ENCODE data around the gene PTPN7. TPM values are rescaled to one million over a fixed set of nuclear protein-coding genes. Genes with fewer than 3 reads are reported as not detected.
"Not testable (repeated sequence)": the region's sequence is repeated elsewhere in the genome, so short reads cannot be mapped to it uniquely, and the experiment has no call there.

PTPN7 gene
- total RNA-seq, 4 donors from 2014 or later = 1.3 to 4.3 (median 2.1) TPM

DNA sequence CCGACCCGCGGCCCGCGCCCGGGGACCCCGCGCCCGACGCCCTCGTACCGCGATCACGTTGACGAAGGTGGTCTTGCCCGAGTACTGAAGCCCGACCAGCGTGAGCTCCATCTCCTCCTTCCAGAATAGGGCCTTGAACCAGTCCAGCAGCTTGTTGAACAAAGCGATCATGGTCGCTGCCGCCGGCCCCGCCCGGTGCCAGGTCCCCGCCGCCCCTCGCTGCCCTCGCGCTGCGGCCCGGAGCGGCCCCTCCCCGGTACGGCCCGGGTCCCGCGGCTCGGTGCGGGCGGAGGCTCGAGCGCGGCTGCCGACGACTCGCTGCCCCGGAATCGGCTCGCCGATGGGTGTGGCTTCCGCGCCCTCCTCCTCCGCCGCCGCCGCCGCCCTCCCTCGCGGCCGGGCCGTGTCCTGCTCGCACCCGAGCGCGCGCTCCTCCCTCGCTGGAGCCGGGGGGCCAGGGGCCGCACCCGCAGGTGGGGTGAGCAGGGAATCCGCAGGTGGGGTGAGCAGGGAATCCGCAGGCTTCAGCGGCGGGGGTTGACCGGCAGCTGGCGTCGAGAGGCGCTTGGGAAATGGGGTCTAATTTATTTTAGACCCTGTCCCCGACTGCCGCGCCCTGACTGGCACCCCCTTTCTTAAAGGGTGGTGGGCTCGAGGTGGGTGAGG is 15.9 kb downstream of the PTPN7 start, which contains the start of gene ARL8A:
ARL8A (minus strand) TSS at position 336 of the 666 bp plus-strand sequence; CDS start at position 171, 165 bp downstream.
- no peaks in the 10 kb centered on the region for H3K27me3 ChIP-seq
- DNase-seq = peak; percentile 71 to 72
- H3K4me3 ChIP-seq (replicated peaks in 1 of 3) = peak within 1 kb of the TSS; percentile 81 to 94 (median 92)
- WGBS, 2 donors = 0% methylated on average over 4 to 7 of the region's 82 CpGs
- H3K9me3 ChIP-seq = no peaks in the 10 kb centered on the region
- peaks cover 10 to 20% of the 10 kb centered on the region in 2 donors for H3K4me1 ChIP-seq
- intact Hi-C loops (cut with DNase I) = no loop called here
- peak within 1 kb of the TSS; percentile 82 to 93 (median 85) for H3K27ac ChIP-seq
- H3K36me3 ChIP-seq = no peaks in the 10 kb centered on the region
- TF ChIP-seq, protein P1, sequence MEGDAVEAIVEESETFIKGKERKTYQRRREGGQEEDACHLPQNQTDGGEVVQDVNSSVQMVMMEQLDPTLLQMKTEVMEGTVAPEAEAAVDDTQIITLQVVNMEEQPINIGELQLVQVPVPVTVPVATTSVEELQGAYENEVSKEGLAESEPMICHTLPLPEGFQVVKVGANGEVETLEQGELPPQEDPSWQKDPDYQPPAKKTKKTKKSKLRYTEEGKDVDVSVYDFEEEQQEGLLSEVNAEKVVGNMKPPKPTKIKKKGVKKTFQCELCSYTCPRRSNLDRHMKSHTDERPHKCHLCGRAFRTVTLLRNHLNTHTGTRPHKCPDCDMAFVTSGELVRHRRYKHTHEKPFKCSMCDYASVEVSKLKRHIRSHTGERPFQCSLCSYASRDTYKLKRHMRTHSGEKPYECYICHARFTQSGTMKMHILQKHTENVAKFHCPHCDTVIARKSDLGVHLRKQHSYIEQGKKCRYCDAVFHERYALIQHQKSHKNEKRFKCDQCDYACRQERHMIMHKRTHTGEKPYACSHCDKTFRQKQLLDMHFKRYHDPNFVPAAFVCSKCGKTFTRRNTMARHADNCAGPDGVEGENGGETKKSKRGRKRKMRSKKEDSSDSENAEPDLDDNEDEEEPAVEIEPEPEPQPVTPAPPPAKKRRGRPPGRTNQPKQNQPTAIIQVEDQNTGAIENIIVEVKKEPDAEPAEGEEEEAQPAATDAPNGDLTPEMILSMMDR (IDR thresholded peaks at IDR 0.05) = no peak
- TF ChIP-seq POLR2A (IDR thresholded peaks at IDR 0.05) = peak; percentile 61 to 88

DNA sequence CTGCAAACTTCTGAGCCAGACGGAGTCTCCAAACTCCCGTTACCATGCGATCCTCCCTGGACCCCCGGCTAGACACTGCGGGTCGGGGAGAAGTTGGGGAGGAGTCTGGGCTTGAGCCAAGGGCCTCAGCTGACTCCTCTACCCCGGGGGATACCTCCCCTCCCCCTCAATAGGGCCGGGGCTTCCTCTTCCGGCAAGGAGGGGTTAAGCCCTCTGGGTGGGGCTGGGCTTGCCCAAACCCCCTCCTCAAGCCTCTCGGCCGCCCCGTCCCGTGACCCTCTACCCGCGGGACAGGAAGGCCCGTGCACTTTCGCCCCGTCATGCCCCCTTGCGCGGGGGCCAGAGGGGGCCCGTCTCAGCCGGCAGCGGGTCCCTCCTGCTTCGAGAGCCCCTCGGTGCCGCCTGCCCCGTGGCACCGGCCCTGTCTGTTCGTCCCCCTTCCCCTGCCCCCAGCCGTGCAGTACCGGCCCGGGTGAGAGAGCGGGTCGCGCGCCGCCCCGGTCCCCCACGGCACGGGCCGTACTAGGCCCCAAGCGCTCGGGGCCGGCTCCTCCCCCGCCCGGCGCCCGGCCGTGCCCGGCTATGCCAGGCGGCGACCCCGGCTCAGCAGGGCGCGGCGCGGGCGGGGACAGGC is 16.5 kb downstream of the PTPN7 start:
- H3K4me1 ChIP-seq = peaks cover 10 to 20% of the 10 kb centered on the region in 2 donors
- intact Hi-C loops (cut with DNase I) = no loop called here
- H3K4me3 ChIP-seq (replicated peaks in 1 of 3) = peak overlapping the region; percentile 81 to 94 (median 92)
- no peaks in the 10 kb centered on the region for H3K36me3 ChIP-seq
- H3K27me3 ChIP-seq = no peaks in the 10 kb centered on the region
- DNase-seq = peak; percentile 32 to 40
- 1 to 5% methylated on average over 10 to 25 of the region's 58 CpGs for WGBS, 2 donors
- no peak for TF ChIP-seq POLR2A (IDR thresholded peaks at IDR 0.05)
- TF ChIP-seq, protein P1 (IDR thresholded peaks at IDR 0.05) = no peak
- H3K9me3 ChIP-seq = no peaks in the 10 kb centered on the region
- H3K27ac ChIP-seq = peak overlapping the region; percentile 82 to 93 (median 85)

DNA sequence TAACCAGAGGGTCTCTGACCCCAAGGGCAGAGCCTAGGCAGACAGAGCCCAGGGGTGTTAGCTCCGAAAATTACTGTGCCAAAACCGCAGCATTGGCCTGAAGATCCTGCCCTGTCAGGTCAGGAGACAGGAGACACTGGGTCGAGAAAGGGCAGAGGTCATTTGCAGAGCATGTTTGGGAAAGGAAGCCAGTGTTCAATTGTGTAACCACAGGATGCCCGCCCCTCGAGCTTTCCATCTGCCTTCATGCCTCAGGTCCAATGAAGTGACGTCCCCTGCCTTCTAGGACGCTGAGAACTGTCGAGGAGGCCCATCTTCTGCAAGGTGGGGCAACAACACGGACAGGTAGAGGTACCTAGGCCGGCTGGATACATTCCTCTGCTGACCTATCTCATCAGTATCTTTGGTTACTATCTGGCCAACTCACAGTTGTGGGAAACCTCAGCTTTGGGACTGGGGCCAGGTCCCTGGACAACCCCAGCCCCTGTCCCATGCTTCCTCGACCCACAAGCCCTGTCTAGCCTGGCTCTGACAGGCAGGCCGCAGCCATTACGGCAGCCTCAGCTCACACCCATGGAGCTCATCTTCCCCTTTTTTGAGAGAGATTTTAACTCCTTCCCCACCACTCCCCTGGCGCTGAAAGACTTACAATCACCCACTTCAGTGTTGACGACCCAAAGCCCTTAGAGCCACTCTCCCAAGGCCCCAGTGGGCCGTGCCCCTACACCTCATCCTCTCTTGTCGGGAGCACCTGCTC is 17.2 kb downstream of the PTPN7 start:
- peak; percentile 35 to 39 for DNase-seq
- no peaks in the 10 kb centered on the region for H3K27me3 ChIP-seq
- WGBS, 2 donors = 1 to 18% methylated on average over 9 to 17 of the region's 17 CpGs
- TF ChIP-seq, protein P1 (IDR thresholded peaks at IDR 0.05) = no peak
- TF ChIP-seq POLR2A (IDR thresholded peaks at IDR 0.05) = no peak
- peak overlapping the region; percentile 82 to 93 (median 85) for H3K27ac ChIP-seq
- intact Hi-C loops (cut with DNase I) = no loop called here
- H3K4me1 ChIP-seq = peaks cover 10 to 20% of the 10 kb centered on the region in 2 donors
- H3K36me3 ChIP-seq = no peaks in the 10 kb centered on the region
- no peaks in the 10 kb centered on the region for H3K9me3 ChIP-seq
- H3K4me3 ChIP-seq (replicated peaks in 1 of 3) = peak overlapping the region; percentile 81 to 94 (median 92)

DNA sequence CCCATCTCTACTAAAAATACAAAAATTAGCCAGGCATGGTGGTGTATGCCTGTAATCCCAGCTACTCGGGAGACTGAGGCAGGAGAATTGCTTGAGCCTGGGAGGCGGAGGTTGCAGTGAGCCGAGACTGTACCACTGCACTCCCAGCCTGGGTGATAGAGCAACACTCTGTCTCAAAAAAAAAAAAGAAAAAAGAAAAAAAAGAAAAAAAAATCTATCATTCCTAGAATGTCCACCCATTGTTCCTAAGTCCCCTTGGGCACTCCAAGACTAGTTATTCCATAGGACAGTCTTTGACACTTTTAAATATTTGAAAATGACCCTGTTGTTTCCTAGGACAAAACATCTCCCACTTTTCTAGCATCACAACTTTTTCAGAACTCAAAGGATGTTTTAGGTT is 18.9 kb downstream of the PTPN7 start:
- H3K9me3 ChIP-seq; H3K27me3 ChIP-seq; intact Hi-C loops (cut with DNase I); H3K36me3 ChIP-seq; DNase-seq; H3K27ac ChIP-seq; H3K4me3 ChIP-seq (replicated peaks in 1 of 3): not testable (repeated sequence)
- 90 to 92% methylated on average over 3 of the region's 3 CpGs for WGBS, 2 donors
- peaks cover 16 to 24% of the 10 kb centered on the region in 2 donors for H3K4me1 ChIP-seq

DNA sequence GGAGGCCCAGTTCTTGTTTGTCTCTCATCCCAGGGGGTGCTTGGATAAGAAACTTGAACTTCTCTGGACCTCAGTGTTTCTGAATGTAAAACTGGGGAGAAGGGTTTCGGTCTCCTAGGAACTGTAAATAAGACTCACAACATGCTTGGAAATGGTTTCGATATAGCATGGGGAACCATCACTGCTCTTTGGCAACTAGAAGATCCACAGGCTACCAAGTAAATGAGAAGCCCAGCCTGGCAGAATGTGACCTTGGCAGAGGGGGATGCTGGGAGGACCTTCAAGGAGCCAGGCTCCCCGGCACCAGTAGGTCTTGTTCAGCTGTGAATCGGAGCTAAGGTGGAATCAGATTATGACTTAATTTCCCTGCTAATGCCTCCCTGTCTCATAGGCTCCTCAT is 19.6 kb downstream of the PTPN7 start:
- peaks cover 0 to 6% of the 10 kb centered on the region in 2 donors for H3K36me3 ChIP-seq
- 90 to 92% methylated on average over 4 of the region's 4 CpGs for WGBS, 2 donors
- H3K4me3 ChIP-seq (replicated peaks in 1 of 3) = no peak overlapping the region
- peaks cover 16 to 25% of the 10 kb centered on the region in 2 donors for H3K4me1 ChIP-seq
- intact Hi-C loops (cut with DNase I) = no loop called here
- H3K9me3 ChIP-seq = no peaks in the 10 kb centered on the region
- H3K27ac ChIP-seq = no peak overlapping the region
- no peak for DNase-seq
- TF ChIP-seq POLR2A (IDR thresholded peaks at IDR 0.05) = no peak
- TF ChIP-seq, protein P1 (IDR thresholded peaks at IDR 0.05) = no peak
- H3K27me3 ChIP-seq = no peaks in the 10 kb centered on the region
